H9 (cell line): ENCODE results near the gene SEPTIN7. TPM values are rescaled to one million over a fixed set of nuclear protein-coding genes. Genes with fewer than 3 reads are reported as not detected.

Source experiments
- DNase-seq: peaks from one replicate; pipeline ENCODE4 v3.0.0-alpha.2; 2017
- H2AFZ ChIP-seq: one replicate; pipeline ENCODE4 v1.6.1; 2013; ENCODE audit warnings: mild to moderate bottlenecking, low read length, control low read depth, moderate library complexity
- H2AK5ac ChIP-seq: 2 replicates; pipeline ENCODE4 v1.6.1; 2013; ENCODE audit warnings: low read length, control low read depth, mixed read lengths; ENCODE audit not compliant: insufficient read length
- H2BK120ac ChIP-seq: one replicate; pipeline ENCODE4 v1.6.1; 2013; ENCODE audit warnings: low read depth, mild to moderate bottlenecking, low read length, control low read depth, inconsistent platforms; ENCODE audit not compliant: poor library complexity, severe bottlenecking
- H2BK12ac ChIP-seq: 2 replicates; pipeline ENCODE4 v1.6.1; 2013; ENCODE audit warnings: low read length, control low read depth, mixed read lengths, low read depth; ENCODE audit not compliant: insufficient read length
- H2BK15ac ChIP-seq: 2 replicates; pipeline ENCODE4 v1.6.1; 2013; ENCODE audit warnings: low read depth, low read length, control low read depth
- H2BK20ac ChIP-seq: one replicate; pipeline ENCODE4 v1.6.1; 2013; ENCODE audit warnings: low read depth, mild to moderate bottlenecking, low read length, control low read depth, inconsistent platforms; ENCODE audit not compliant: poor library complexity, severe bottlenecking
- H2BK5ac ChIP-seq: 2 replicates; pipeline ENCODE4 v1.6.1; 2013; ENCODE audit warnings: low read length, control low read depth, mixed read lengths; ENCODE audit not compliant: insufficient read length
- H3K14ac ChIP-seq: 2 replicates; pipeline ENCODE4 v1.6.1; 2013; ENCODE audit warnings: low read length, control low read depth; ENCODE audit not compliant: insufficient read depth
- H3K18ac ChIP-seq: 2 replicates; pipeline ENCODE4 v1.6.1; 2013; ENCODE audit warnings: low read depth, mild to moderate bottlenecking, mixed read lengths, low read length, control low read depth; ENCODE audit not compliant: insufficient read length
- H3K23ac ChIP-seq: 2 replicates; pipeline ENCODE4 v1.6.1; 2013; ENCODE audit warnings: low read length, control low read depth, mixed read lengths, low read depth; ENCODE audit not compliant: insufficient read length
- H3K23me2 ChIP-seq: 2 replicates; pipeline ENCODE4 v1.6.1; 2013; ENCODE audit warnings: low read depth, mild to moderate bottlenecking, mixed read lengths, low read length, control low read depth; ENCODE audit not compliant: insufficient read length, poor library complexity, severe bottlenecking
- H3K27ac ChIP-seq: 2 replicates; pipeline ENCODE4 v1.5.1; 2013; ENCODE audit warnings: low read length, control low read depth, mixed read lengths, low read depth; ENCODE audit not compliant: insufficient read length
- H3K27me3 ChIP-seq: 2 replicates; pipeline ENCODE4 v1.6.1; 2013; ENCODE audit warnings: low read length, control low read depth, inconsistent platforms; ENCODE audit not compliant: insufficient read depth
- H3K4ac ChIP-seq: 2 replicates; pipeline ENCODE4 v1.6.1; 2013; ENCODE audit warnings: low read depth, mild to moderate bottlenecking, control low read depth, inconsistent platforms, low read length, moderate library complexity
- H3K4me1 ChIP-seq: 2 replicates; pipeline ENCODE4 v1.6.1; 2013; ENCODE audit warnings: low read length, control low read depth, inconsistent platforms; ENCODE audit not compliant: insufficient read depth
- H3K4me2 ChIP-seq: 2 replicates; pipeline ENCODE4 v1.6.1; 2013; ENCODE audit warnings: low read length, control low read depth, mixed read lengths; ENCODE audit not compliant: insufficient read length, insufficient read depth
- H3K56ac ChIP-seq: 2 replicates; pipeline ENCODE4 v1.6.1; 2013; ENCODE audit warnings: low read depth, mild to moderate bottlenecking, mixed read lengths, low read length, control low read depth; ENCODE audit not compliant: insufficient read length
- H3K79me1 ChIP-seq: 2 replicates; pipeline ENCODE4 v1.6.1; 2013; ENCODE audit warnings: low read depth, mild to moderate bottlenecking, moderate library complexity, low read length, control low read depth, inconsistent platforms; ENCODE audit not compliant: insufficient read depth, poor library complexity, severe bottlenecking
- H3K79me2 ChIP-seq: 2 replicates; pipeline ENCODE4 v1.6.1; 2013; ENCODE audit warnings: low read length, control low read depth, inconsistent platforms; ENCODE audit not compliant: insufficient read depth
- H3K9ac ChIP-seq: 2 replicates; pipeline ENCODE4 v1.6.1; 2013; ENCODE audit warnings: low read length, control low read depth, mixed read lengths; ENCODE audit not compliant: insufficient read length; ENCODE audit errors: extremely low read depth
- H3K9me3 ChIP-seq: one replicate; pipeline ENCODE4 v1.6.1; 2013; ENCODE audit warnings: low read depth, low read length, inconsistent platforms; ENCODE audit not compliant: control insufficient read depth
- H3T11ph ChIP-seq: one replicate; pipeline ENCODE4 v1.6.1; 2013; ENCODE audit warnings: mild to moderate bottlenecking, low read length, control low read depth, inconsistent platforms
- H4K20me1 ChIP-seq: one replicate; pipeline ENCODE4 v1.6.1; 2013; ENCODE audit not compliant: control insufficient read depth, insufficient read length, insufficient read depth
- H4K5ac ChIP-seq: 2 replicates; pipeline ENCODE4 v1.6.1; 2013; ENCODE audit warnings: low read depth, mild to moderate bottlenecking, mixed read lengths, low read length, control low read depth; ENCODE audit not compliant: insufficient read length
- H4K8ac ChIP-seq: replicated peaks from 2 replicates; pipeline ENCODE4 v1.6.1; 2013; ENCODE audit warnings: low read length, control low read depth, mixed read lengths, low read depth; ENCODE audit not compliant: insufficient read length
- H4K91ac ChIP-seq: 2 replicates; pipeline ENCODE4 v1.6.1; 2013; ENCODE audit warnings: low read depth, mild to moderate bottlenecking, moderate library complexity, mixed read lengths, low read length, control low read depth; ENCODE audit not compliant: insufficient read length
- H3K27ac Mint-ChIP-seq, 3 experiments: 2 replicates in 2 of 3; 3 replicates in 1 of 3; pipeline ENCODE4 v1.8.0; 2020 to 2021; ENCODE audit warnings: mixed read lengths in 3 of 3, mild to moderate bottlenecking in 1 of 3, moderate library complexity in 1 of 3
- H3K27me3 Mint-ChIP-seq: 2 replicates; pipeline ENCODE4 v1.8.0; 2021; ENCODE audit warnings: low read depth, mild to moderate bottlenecking, moderate library complexity, mixed read lengths
- H3K36me3 Mint-ChIP-seq, 3 experiments: 2 replicates in 2 of 3; 3 replicates in 1 of 3; pipeline ENCODE4 v1.8.0; 2020 to 2021; ENCODE audit warnings: low read depth in 3 of 3, mixed read lengths in 3 of 3; ENCODE audit not compliant: insufficient read depth in 1 of 3
- H3K4me1 Mint-ChIP-seq, 2 experiments: 2 replicates each; pipeline ENCODE4 v1.8.0; 2020; ENCODE audit warnings: mixed read lengths in 2 of 2
- H3K4me3 Mint-ChIP-seq, 2 experiments: 2 replicates in 1 of 2; 3 replicates in 1 of 2; pipeline ENCODE4 v1.8.0; 2020 to 2021; ENCODE audit warnings: mild to moderate bottlenecking in 2 of 2, mixed read lengths in 2 of 2, moderate library complexity in 1 of 2
- H3K9me3 Mint-ChIP-seq, 2 experiments: 2 replicates in 1 of 2; 3 replicates in 1 of 2; pipeline ENCODE4 v1.8.0; 2020; ENCODE audit warnings: mild to moderate bottlenecking in 2 of 2, mixed read lengths in 2 of 2, moderate library complexity in 1 of 2
- CTCF ChIP-seq: fragments of 200-600 bp; sonication (generic); conservative IDR thresholded peaks from 3 replicates; pipeline ENCODE4 v1.8.0; 2021; ENCODE audit warnings: antibody characterized with exemption, mild to moderate bottlenecking
- WGBS: extraction: QIAGEN DNeasy Blood & Tissue Kit; methylation state at CpG from one replicate; pipeline ENCODE4 v1.1.7; 2013; ENCODE audit warnings: missing lambda C conversion rate, low lambda C conversion rate, mixed read lengths; ENCODE audit not compliant: insufficient read length; ENCODE audit errors: extremely low coverage; 5-methylcytosine and 5-hydroxymethylcytosine counted together
- total RNA-seq: library from RNA; stranded (reverse); gene quantifications from 2 replicates; pipeline ENCODE4 v1.2.1, GENCODE V29; 2021

Gene SEPTIN7
- total RNA-seq, 1 experiment from 2014 or later, result 184 TPM

GRCh38 chr7:35780070-35780469, 20.8 kb upstream of the SEPTIN7 start:
- Histone ChIP-seq H3K23me2 (no peaks in the 10 kb centered on the region), H3K56ac (no peak overlapping the region), H4K20me1 (no peaks in the 10 kb centered on the region), H3K27me3 (no peaks in the 10 kb centered on the region), H4K5ac (no peak overlapping the region), H3K79me1 (no peaks in the 10 kb centered on the region), H3T11ph (no peak overlapping the region), H3K9ac (no peak overlapping the region), H3K18ac (no peak overlapping the region), H3K23ac (no peak overlapping the region), H3K79me2 (no peaks in the 10 kb centered on the region), H2BK120ac (no peak overlapping the region), H2AK5ac (no peak overlapping the region), H2BK20ac (no peak overlapping the region), H3K14ac (no peak overlapping the region), H3K27ac (no peak overlapping the region), H2BK15ac (no peak overlapping the region), H4K8ac (no peak overlapping the region), H3K4me2 (no peak overlapping the region), H3K9me3 (no peaks in the 10 kb centered on the region), H3K4ac (no peak overlapping the region), H2AFZ (no peak overlapping the region), H3K4me1 (no peaks in the 10 kb centered on the region), H4K91ac (no peak overlapping the region), H2BK12ac (no peak overlapping the region), H2BK5ac (no peak overlapping the region)
- Mint-ChIP-seq H3K9me3 (no peaks in the 10 kb centered on the region), H3K36me3 (no peaks in the 10 kb centered on the region), H3K4me3 (no peak overlapping the region), H3K27me3 (no peaks in the 10 kb centered on the region; the same call in 1 of the 2 replicates), H3K4me1 (no peaks in the 10 kb centered on the region), H3K27ac (no peak overlapping the region)
- no peak for TF ChIP-seq CTCF
- no peak for DNase-seq
- WGBS, result no CpG with 5 or more reads among the region's 1 CpG
